ENCODE measurements around the gene ANK3. TPM values are rescaled to one million over a fixed set of nuclear protein-coding genes. Genes with fewer than 3 reads are reported as not detected.

Gene ANK3
- total RNA-seq, 1 experiment from 2014 or later, result 69.6 TPM

- ATAC-seq, result peak; percentile 47
- Mint-ChIP-seq H3K27me3 (ENCODE audit: low read depth) (no peaks in the 10 kb centered on the region), H3K9me3 (no peaks in the 10 kb centered on the region), H3K27ac (no peak overlapping the region), H3K36me3 (no peaks in the 10 kb centered on the region), H3K4me3 (no peak overlapping the region), H3K4me1 (peaks cover 23% of the 10 kb centered on the region)
- CTCF ChIA-PET, result interaction anchor here (1.0 to 1.6 kb wide), 2 partner anchors 20 to 393 kb away, joined by 3 to 6 read pairs; no protein-coding TSS in a partner anchor
- no peak for DNase-seq (ENCODE audit: low spot score)
- POLR2A ChIA-PET, result no interaction called here
- no peak for TF ChIP-seq NFYB (CRISPR knock-in tag; conservative IDR thresholded peaks at IDR 0.05; ENCODE audit: low read depth)
- TF ChIP-seq SOX15 (CRISPR knock-in tag; IDR thresholded peaks at IDR 0.05), result no peak
- peak; percentile 60; the same call in 1 of the 2 replicates for TF ChIP-seq HMGA2 (CRISPR knock-in tag; IDR thresholded peaks at IDR 0.05)
- no peak for TF ChIP-seq ZNF423 (CRISPR knock-in tag; IDR thresholded peaks at IDR 0.05)
- no peak for TF ChIP-seq OVOL2 (CRISPR knock-in tag; IDR thresholded peaks at IDR 0.05; ENCODE audit: borderline replicate concordance)
- TF ChIP-seq, protein P1, sequence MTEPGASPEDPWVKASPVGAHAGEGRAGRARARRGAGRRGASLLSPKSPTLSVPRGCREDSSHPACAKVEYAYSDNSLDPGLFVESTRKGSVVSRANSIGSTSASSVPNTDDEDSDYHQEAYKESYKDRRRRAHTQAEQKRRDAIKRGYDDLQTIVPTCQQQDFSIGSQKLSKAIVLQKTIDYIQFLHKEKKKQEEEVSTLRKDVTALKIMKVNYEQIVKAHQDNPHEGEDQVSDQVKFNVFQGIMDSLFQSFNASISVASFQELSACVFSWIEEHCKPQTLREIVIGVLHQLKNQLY (CRISPR knock-in tag; IDR thresholded peaks at IDR 0.05), result no peak
Measured at GRCh38 chr10:60257767-60258428, 131.8 kb downstream of the ANK3 start.

DNA sequence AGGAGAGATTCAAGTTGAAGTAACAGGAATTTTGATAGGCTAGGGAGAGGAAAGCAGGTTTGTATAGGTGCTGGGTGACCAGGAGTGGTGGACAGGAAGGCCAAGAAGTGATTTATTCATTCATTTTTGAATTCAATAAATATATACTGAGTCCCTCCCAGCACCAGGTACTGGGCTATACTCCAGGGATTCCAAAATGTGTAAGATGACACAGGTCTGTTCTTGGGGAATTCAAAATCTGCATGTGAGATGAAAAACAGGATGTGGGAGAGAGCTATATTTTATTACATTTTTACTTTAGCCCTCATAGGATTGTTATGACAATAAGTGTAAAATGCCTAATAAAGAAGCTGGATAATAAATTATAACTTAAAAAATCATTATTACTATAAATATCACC lies 134.9 kb downstream of the ANK3 start:
- no peak for DNase-seq (ENCODE audit: low spot score)
- H3K36me3 Mint-ChIP-seq, result no peaks in the 10 kb centered on the region
- H3K4me1 Mint-ChIP-seq, result peaks cover 23% of the 10 kb centered on the region
- no peak overlapping the region for H3K4me3 Mint-ChIP-seq
- H3K27me3 Mint-ChIP-seq (ENCODE audit: low read depth), result no peaks in the 10 kb centered on the region
- no peak for TF ChIP-seq HMGA2 (CRISPR knock-in tag; IDR thresholded peaks at IDR 0.05)
- TF ChIP-seq CREB1 (CRISPR knock-in tag; IDR thresholded peaks at IDR 0.05), result no peak
- TF ChIP-seq IRF1 (CRISPR knock-in tag; IDR thresholded peaks at IDR 0.05), result no peak
- TF ChIP-seq ZNF232 (CRISPR knock-in tag; IDR thresholded peaks at IDR 0.05), result no peak
- no peak for TF ChIP-seq SP1 (CRISPR knock-in tag; conservative IDR thresholded peaks at IDR 0.05)
- TF ChIP-seq ZNF671 (CRISPR knock-in tag; IDR thresholded peaks at IDR 0.05), result no peak
- TF ChIP-seq, protein P2, sequence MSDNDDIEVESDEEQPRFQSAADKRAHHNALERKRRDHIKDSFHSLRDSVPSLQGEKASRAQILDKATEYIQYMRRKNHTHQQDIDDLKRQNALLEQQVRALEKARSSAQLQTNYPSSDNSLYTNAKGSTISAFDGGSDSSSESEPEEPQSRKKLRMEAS (CRISPR knock-in tag; IDR thresholded peaks at IDR 0.05), result no peak
- no peak for TF ChIP-seq ZBTB21 (CRISPR knock-in tag; IDR thresholded peaks at IDR 0.05; ENCODE audit: borderline replicate concordance)
- TF ChIP-seq, protein P3, sequence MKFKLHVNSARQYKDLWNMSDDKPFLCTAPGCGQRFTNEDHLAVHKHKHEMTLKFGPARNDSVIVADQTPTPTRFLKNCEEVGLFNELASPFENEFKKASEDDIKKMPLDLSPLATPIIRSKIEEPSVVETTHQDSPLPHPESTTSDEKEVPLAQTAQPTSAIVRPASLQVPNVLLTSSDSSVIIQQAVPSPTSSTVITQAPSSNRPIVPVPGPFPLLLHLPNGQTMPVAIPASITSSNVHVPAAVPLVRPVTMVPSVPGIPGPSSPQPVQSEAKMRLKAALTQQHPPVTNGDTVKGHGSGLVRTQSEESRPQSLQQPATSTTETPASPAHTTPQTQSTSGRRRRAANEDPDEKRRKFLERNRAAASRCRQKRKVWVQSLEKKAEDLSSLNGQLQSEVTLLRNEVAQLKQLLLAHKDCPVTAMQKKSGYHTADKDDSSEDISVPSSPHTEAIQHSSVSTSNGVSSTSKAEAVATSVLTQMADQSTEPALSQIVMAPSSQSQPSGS (CRISPR knock-in tag; IDR thresholded peaks at IDR 0.05; ENCODE audit: borderline replicate concordance, low read depth), result no peak
- no peak for TF ChIP-seq ATF3 (CRISPR knock-in tag; conservative IDR thresholded peaks at IDR 0.05)
- TF ChIP-seq, protein P4, sequence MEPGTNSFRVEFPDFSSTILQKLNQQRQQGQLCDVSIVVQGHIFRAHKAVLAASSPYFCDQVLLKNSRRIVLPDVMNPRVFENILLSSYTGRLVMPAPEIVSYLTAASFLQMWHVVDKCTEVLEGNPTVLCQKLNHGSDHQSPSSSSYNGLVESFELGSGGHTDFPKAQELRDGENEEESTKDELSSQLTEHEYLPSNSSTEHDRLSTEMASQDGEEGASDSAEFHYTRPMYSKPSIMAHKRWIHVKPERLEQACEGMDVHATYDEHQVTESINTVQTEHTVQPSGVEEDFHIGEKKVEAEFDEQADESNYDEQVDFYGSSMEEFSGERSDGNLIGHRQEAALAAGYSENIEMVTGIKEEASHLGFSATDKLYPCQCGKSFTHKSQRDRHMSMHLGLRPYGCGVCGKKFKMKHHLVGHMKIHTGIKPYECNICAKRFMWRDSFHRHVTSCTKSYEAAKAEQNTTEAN (CRISPR knock-in tag; IDR thresholded peaks at IDR 0.05), result no peak
- POLR2A ChIA-PET, result no interaction called here
- CTCF ChIA-PET, result no interaction called here
- ATAC-seq, result no peak
- no peaks in the 10 kb centered on the region for H3K9me3 Mint-ChIP-seq
- H3K27ac Mint-ChIP-seq, result no peak overlapping the region

DNA sequence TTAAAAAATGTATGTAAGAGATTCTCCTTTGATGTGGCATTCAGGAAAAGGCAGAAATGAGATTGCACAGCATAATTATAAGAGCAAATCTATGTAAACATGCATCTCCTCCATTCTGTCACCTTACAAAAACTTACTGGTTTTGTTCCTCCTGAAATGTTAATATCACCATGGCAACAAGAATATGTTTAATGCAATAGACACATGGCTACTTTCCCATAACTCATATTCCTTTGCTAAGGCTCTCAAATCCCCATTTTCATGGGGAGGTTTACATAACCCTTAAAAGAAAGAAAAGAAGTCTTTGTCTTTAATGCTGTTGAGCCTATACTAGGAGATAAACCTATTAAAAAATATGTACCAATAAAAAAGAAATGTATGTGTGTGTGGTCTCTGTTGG lies 136.2 kb downstream of the ANK3 start:
- H3K36me3 Mint-ChIP-seq, result no peaks in the 10 kb centered on the region
- CTCF ChIA-PET, result no interaction called here
- H3K9me3 Mint-ChIP-seq, result no peaks in the 10 kb centered on the region
- POLR2A ChIA-PET, result no interaction called here
- H3K4me3 Mint-ChIP-seq, result no peak overlapping the region
- H3K27ac Mint-ChIP-seq, result no peak overlapping the region
- H3K27me3 Mint-ChIP-seq (ENCODE audit: low read depth), result no peaks in the 10 kb centered on the region
- peaks cover 10% of the 10 kb centered on the region for H3K4me1 Mint-ChIP-seq
- TF ChIP-seq PREB (CRISPR knock-in tag; IDR thresholded peaks at IDR 0.05; ENCODE audit: borderline replicate concordance), result no peak
- TF ChIP-seq ZNF138 (CRISPR knock-in tag; conservative IDR thresholded peaks at IDR 0.05), result no peak
- TF ChIP-seq ZNF219 (CRISPR knock-in tag; IDR thresholded peaks at IDR 0.05; ENCODE audit: borderline replicate concordance), result no peak
- no peak for TF ChIP-seq SMAD4 (CRISPR knock-in tag; IDR thresholded peaks at IDR 0.05)
- no peak for TF ChIP-seq ZNF396 (CRISPR knock-in tag; IDR thresholded peaks at IDR 0.05; ENCODE audit: borderline replicate concordance)
- ATAC-seq (no peak), DNase-seq (ENCODE audit: low spot score) (no peak)

All from WTC11 (cell line).